ENCODE data around the gene TTC32.

TTC32 gene

DNA sequence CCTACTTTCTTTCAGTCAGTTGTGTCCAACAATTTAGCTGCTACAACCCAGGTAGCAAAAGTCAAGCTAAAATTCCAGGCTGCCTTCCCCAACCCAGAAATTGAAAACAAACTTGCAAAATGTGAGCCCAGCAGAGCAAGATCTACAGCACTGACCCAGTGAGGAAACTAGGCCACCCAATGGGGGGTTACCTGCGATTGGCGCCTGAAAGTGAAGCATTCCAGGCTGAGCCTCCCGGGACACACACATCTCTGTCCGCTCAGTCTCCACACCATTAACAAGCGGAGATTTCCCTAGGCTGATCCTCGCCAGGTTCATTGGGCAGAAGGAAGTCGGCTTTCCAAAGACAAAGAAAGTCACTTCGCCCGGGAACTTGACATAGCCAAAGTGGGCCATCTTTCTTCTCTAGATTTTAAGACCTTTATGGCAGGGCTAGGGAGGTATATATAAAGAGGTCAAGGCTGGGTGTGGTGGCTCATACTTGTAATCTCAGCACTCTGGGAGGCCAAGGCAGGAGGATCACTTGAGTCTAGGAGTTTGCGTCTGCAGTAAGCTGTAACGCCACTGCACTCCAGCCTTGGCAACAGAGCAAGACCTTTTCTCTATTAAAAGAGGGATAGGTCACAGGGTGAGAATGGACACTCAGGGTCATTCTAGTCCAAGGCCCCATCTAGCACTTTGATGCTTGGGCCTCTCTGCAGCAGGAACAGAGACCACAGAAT, 53.6 kb downstream of the TTC32 start:
- DNase-seq: no peak

GRCh38 chr2:19847486-19847885, 54.3 kb downstream of the TTC32 start:
- no peak for DNase-seq

All from CD4-positive, alpha-beta T cell treated with Interleukin-6 for 4 hours (primary cell).